ENCODE measurements around the gene OR7A5. TPM values are rescaled to one million over a fixed set of nuclear protein-coding genes. Genes with fewer than 3 reads are reported as not detected.
"Not testable (repeated sequence)": the region's sequence is repeated elsewhere in the genome, so short reads cannot be mapped to it uniquely, and the experiment has no call there.

The OR7A5 gene
- total RNA-seq, 4 donors from 2014 or later, result not detected

- TF ChIP-seq POLR2A (IDR thresholded peaks at IDR 0.05), result no peak
- TF ChIP-seq CTCF (IDR thresholded peaks at IDR 0.05 in 4 of 5, conservative IDR thresholded peaks at IDR 0.05 in 1 of 5), result no peak
- Histone ChIP-seq H3K4me3 (no peak overlapping the region), H3K27me3 (no peaks in the 10 kb centered on the region), H3K36me3 (no peaks in the 10 kb centered on the region), H3K9me3 (no peaks in the 10 kb centered on the region), H3K27ac (no peak overlapping the region), H3K4me1 (no peaks in the 10 kb centered on the region)
- DNase-seq (no peak), ATAC-seq (no peak)
- intact Hi-C loops (cut with DNase I; ENCODE audit: low total_unique reads), result no loop called here
- in situ Hi-C loops (cut with MboI; ENCODE audit: low sequenced_read_pairs in 4 of 4), result no loop called here
Measured at GRCh38 chr19:14782626-14783409, 52.2 kb downstream of the OR7A5 start.

- intact Hi-C loops (cut with DNase I; ENCODE audit: low total_unique reads); H3K4me3 ChIP-seq; ATAC-seq; H3K4me1 ChIP-seq; H3K36me3 ChIP-seq; DNase-seq; H3K27me3 ChIP-seq; H3K9me3 ChIP-seq; H3K27ac ChIP-seq; in situ Hi-C loops (cut with MboI; ENCODE audit: low sequenced_read_pairs in 4 of 4): not testable (repeated sequence)
Measured at GRCh38 chr19:14781713-14782536, 53.1 kb downstream of the OR7A5 start.

GRCh38 chr19:14780622-14781225 lies 54.3 kb downstream of the OR7A5 start:
- H3K4me1 ChIP-seq; intact Hi-C loops (cut with DNase I; ENCODE audit: low total_unique reads); H3K27me3 ChIP-seq; H3K27ac ChIP-seq; H3K36me3 ChIP-seq; in situ Hi-C loops (cut with MboI; ENCODE audit: low sequenced_read_pairs in 4 of 4); H3K4me3 ChIP-seq; ATAC-seq; DNase-seq; H3K9me3 ChIP-seq: not testable (repeated sequence)

- peaks cover 0 to 10% (median 3%) of the 10 kb centered on the region in 3 donors for H3K27me3 ChIP-seq
- H3K27ac ChIP-seq, result no peak overlapping the region
- in situ Hi-C loops (cut with MboI; ENCODE audit: low sequenced_read_pairs in 4 of 4) (no loop called here), intact Hi-C loops (cut with DNase I; ENCODE audit: low total_unique reads) (no loop called here)
- no peak for DNase-seq
- no peaks in the 10 kb centered on the region for H3K4me1 ChIP-seq
- H3K9me3 ChIP-seq, result no peaks in the 10 kb centered on the region
- H3K36me3 ChIP-seq, result no peaks in the 10 kb centered on the region
- no peak overlapping the region for H3K4me3 ChIP-seq
- TF ChIP-seq CTCF (IDR thresholded peaks at IDR 0.05 in 4 of 5, conservative IDR thresholded peaks at IDR 0.05 in 1 of 5) (no peak), POLR2A (IDR thresholded peaks at IDR 0.05) (no peak)
- no peak for ATAC-seq
Measured at GRCh38 chr19:14779151-14779550, 55.8 kb downstream of the OR7A5 start.

GRCh38 chr19:14778110-14778845 lies 56.7 kb downstream of the OR7A5 start, which contains the start of gene ADGRE2:
TSS of gene ADGRE2 (minus strand) at chr19:14778560. CDS start at chr19:14776756, 1,804 bp downstream.
- in situ Hi-C loops (cut with MboI; ENCODE audit: low sequenced_read_pairs in 4 of 4); DNase-seq; H3K27me3 ChIP-seq; H3K27ac ChIP-seq; H3K36me3 ChIP-seq; ATAC-seq; H3K9me3 ChIP-seq; H3K4me1 ChIP-seq; H3K4me3 ChIP-seq; intact Hi-C loops (cut with DNase I; ENCODE audit: low total_unique reads): not testable (repeated sequence)

- H3K27me3 ChIP-seq; H3K27ac ChIP-seq; ATAC-seq; H3K9me3 ChIP-seq; H3K4me1 ChIP-seq; DNase-seq; H3K4me3 ChIP-seq; intact Hi-C loops (cut with DNase I; ENCODE audit: low total_unique reads); H3K36me3 ChIP-seq; in situ Hi-C loops (cut with MboI; ENCODE audit: low sequenced_read_pairs in 4 of 4): not testable (repeated sequence)
Measured at GRCh38 chr19:14777645-14778044, 57.3 kb downstream of the OR7A5 start.

Other genes starting within 250 kb of the OR7A5 start
- not detected for gene ADGRE3, start 160.3 kb downstream of the OR7A5 start, total RNA-seq
- gene ZNF333, start 145.1 kb downstream of the OR7A5 start, total RNA-seq, result 10 to 100 TPM in 3 of 4 donors, 1 to 10 TPM in 1; 4.6 to 12.7 (median 10.3) TPM
- under 1 TPM; 0.05 to 0.40 (median 0.23) TPM for gene ADGRE2, start 56.6 kb downstream of the OR7A5 start, total RNA-seq
- under 1 TPM; 0.02 to 0.05 (median 0.04) TPM for gene OR7C1, start within 50 bp of the OR7A5 start, total RNA-seq
- gene OR7A10, start 13.7 kb upstream of the OR7A5 start, total RNA-seq, result not detected
- not detected for gene OR7A17, start 50.9 kb upstream of the OR7A5 start, total RNA-seq
- gene OR7C2, start 106.3 kb upstream of the OR7A5 start, total RNA-seq, result not detected
- not detected for gene SLC1A6, start 144.7 kb upstream of the OR7A5 start, total RNA-seq
- not detected for gene CASP14, start 214.3 kb upstream of the OR7A5 start, total RNA-seq
- gene OR1I1, start 247.0 kb upstream of the OR7A5 start, total RNA-seq, result not detected

Data from gastrocnemius medialis (tissue), 4 donors.